ENCODE results near the gene GDPD4. TPM values are rescaled to one million over a fixed set of nuclear protein-coding genes. Genes with fewer than 3 reads are reported as not detected.

Gene GDPD4
- total RNA-seq, 1 experiment from 2014 or later, result not detected

DNA sequence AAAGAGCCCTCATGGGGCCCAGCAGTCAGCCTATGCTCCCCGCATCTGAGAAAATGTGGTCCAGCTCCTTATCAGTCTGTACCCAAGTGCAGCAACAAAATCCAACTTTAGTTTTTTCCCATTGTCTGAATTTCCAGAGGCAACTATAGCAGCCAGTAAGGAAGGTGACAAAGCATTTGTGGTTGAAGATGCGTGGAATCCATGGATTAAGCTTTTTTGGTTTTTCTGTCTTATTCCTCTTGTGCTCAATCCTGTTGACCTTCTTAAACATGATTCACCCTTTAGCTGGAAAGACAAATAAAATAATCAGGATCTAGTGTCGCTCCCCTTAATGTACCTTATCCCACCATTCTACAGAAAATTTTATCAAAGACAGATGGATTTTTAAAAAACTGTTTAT, 14.3 kb downstream of the GDPD4 start:
- no peaks in the 10 kb centered on the region for H3K36me3 ChIP-seq (ENCODE audit: insufficient read depth, low read length, poor library complexity, severe bottlenecking)
- H3K9me3 ChIP-seq (ENCODE audit: low read depth, low read length, poor library complexity, severe bottlenecking), result no peaks in the 10 kb centered on the region
- no TSS peak for BruUV-seq (replicated peaks)
- ChIA-PET CTCF (interaction anchor here (0.5 to 0.6 kb wide), 2 partner anchors 27 to 29 kb away, joined by 4 to 14 read pairs; no protein-coding TSS in a partner anchor), POLR2A (ENCODE audit: low non-redundant PET) (no interaction called here)
- no peaks in the 10 kb centered on the region for H3K27me3 ChIP-seq (replicated peaks; ENCODE audit: insufficient read depth, low read depth, low read length, poor library complexity)
- H3K27ac ChIP-seq (ENCODE audit: low read depth, low read length, poor library complexity, severe bottlenecking), result no peak overlapping the region
- H3K4me1 ChIP-seq (ENCODE audit: insufficient read depth, low read length, poor library complexity, severe bottlenecking), result no peaks in the 10 kb centered on the region
- DNase-seq (ENCODE audit: low spot score), result no peak
- intact Hi-C loops (cut with micrococcal nuclease; ENCODE audit: unreplicated experiment), result no loop called here
- no peak overlapping the region for H3K4me3 ChIP-seq (ENCODE audit: low read depth, low read length, poor library complexity, severe bottlenecking)
- TF ChIP-seq, protein P1, sequence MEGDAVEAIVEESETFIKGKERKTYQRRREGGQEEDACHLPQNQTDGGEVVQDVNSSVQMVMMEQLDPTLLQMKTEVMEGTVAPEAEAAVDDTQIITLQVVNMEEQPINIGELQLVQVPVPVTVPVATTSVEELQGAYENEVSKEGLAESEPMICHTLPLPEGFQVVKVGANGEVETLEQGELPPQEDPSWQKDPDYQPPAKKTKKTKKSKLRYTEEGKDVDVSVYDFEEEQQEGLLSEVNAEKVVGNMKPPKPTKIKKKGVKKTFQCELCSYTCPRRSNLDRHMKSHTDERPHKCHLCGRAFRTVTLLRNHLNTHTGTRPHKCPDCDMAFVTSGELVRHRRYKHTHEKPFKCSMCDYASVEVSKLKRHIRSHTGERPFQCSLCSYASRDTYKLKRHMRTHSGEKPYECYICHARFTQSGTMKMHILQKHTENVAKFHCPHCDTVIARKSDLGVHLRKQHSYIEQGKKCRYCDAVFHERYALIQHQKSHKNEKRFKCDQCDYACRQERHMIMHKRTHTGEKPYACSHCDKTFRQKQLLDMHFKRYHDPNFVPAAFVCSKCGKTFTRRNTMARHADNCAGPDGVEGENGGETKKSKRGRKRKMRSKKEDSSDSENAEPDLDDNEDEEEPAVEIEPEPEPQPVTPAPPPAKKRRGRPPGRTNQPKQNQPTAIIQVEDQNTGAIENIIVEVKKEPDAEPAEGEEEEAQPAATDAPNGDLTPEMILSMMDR (conservative IDR thresholded peaks at IDR 0.05; ENCODE audit: low read depth, low read length), result no peak
- no peak for TF ChIP-seq EZH2 (IDR thresholded peaks at IDR 0.05; ENCODE audit: borderline replicate concordance, low read depth, low read length, poor library complexity, severe bottlenecking)

DNA sequence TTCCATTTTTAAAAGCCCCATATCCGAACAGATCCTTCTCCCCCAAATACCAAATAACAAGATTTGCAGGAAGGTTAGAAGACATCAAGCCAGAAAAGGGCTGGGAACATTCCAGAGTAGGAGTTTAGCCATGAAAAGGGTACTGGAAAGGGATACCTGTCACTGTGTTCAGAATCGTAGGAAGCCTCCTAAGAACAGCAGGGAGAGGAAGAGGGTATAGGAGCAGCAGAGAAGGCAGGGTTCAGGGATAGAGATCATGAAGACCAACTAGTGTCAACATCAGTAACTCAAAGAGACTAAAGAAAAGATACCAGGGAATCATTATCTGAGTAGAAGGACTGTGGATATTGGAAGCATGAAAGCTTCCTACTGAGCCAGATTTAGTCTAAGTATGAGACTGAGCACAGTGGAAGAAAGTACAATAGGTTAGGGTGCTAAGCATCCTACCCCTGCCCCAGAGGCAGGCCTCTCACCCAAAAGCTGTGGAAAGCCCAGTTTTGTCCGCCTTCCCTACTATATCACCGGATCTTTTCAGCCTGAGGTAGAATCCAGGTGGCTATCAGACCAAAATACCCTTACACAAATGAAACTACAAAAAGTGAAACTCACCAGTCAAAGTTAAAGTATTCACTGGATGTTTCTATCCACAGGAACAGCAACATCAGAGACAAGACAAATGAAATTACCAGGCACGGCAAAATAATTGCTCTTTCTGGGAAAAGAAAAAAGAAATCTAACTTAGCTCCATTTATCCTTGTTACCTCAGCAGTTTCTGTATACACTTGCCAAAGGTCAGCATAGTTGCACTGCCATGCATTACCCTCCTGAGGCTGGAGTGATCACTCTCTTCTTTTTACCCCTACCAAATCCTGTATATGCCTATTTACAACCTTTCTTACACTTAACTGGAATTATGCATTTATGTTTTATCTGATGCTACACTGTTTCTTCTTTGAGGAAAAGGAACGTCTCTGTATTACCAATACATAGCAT, 16.7 kb downstream of the GDPD4 start:
- no TSS peak for BruUV-seq (replicated peaks)
- Histone ChIP-seq H3K27ac (ENCODE audit: low read depth, low read length, poor library complexity, severe bottlenecking) (no peak overlapping the region), H3K36me3 (ENCODE audit: insufficient read depth, low read length, poor library complexity, severe bottlenecking) (no peaks in the 10 kb centered on the region), H3K27me3 (replicated peaks; ENCODE audit: insufficient read depth, low read depth, low read length, poor library complexity) (peaks cover 6% of the 10 kb centered on the region), H3K4me1 (ENCODE audit: insufficient read depth, low read length, poor library complexity, severe bottlenecking) (no peaks in the 10 kb centered on the region), H3K4me3 (ENCODE audit: low read depth, low read length, poor library complexity, severe bottlenecking) (no peak overlapping the region), H3K9me3 (ENCODE audit: low read depth, low read length, poor library complexity, severe bottlenecking) (no peaks in the 10 kb centered on the region)
- CTCF ChIA-PET, result no interaction called here
- POLR2A ChIA-PET (ENCODE audit: low non-redundant PET), result no interaction called here
- TF ChIP-seq EZH2 (IDR thresholded peaks at IDR 0.05; ENCODE audit: borderline replicate concordance, low read depth, low read length, poor library complexity, severe bottlenecking), result no peak
- TF ChIP-seq, protein P1 (conservative IDR thresholded peaks at IDR 0.05; ENCODE audit: low read depth, low read length), result no peak
- DNase-seq (ENCODE audit: low spot score), result no peak
- intact Hi-C loops (cut with micrococcal nuclease; ENCODE audit: unreplicated experiment), result no loop called here

DNA sequence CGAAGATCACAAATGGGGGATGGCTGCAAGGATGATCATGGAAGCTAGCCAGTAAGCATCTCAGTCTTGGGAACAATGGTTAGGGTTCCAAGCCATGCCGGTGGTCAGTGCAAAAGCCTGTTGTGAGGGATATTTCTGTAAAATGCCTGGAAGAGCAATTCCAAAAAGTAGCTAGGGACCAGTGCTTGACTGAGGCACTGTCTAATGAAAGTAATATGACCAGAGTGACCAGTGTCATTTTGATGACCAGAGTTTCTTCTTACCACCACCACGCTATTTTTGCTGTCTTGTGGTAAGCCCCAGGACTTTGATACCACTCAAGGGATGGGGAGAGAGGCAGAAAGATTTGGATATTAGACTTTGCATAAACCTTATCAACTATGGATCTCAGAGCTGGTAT, 18.4 kb downstream of the GDPD4 start:
- H3K9me3 ChIP-seq (ENCODE audit: low read depth, low read length, poor library complexity, severe bottlenecking), result no peaks in the 10 kb centered on the region
- H3K4me1 ChIP-seq (ENCODE audit: insufficient read depth, low read length, poor library complexity, severe bottlenecking), result no peaks in the 10 kb centered on the region
- intact Hi-C loops (cut with micrococcal nuclease; ENCODE audit: unreplicated experiment), result no loop called here
- TF ChIP-seq EZH2 (IDR thresholded peaks at IDR 0.05; ENCODE audit: borderline replicate concordance, low read depth, low read length, poor library complexity, severe bottlenecking), result no peak
- TF ChIP-seq, protein P1 (conservative IDR thresholded peaks at IDR 0.05; ENCODE audit: low read depth, low read length), result no peak
- peaks cover 7% of the 10 kb centered on the region for H3K27me3 ChIP-seq (replicated peaks; ENCODE audit: insufficient read depth, low read depth, low read length, poor library complexity)
- CTCF ChIA-PET, result no interaction called here
- no peak overlapping the region for H3K4me3 ChIP-seq (ENCODE audit: low read depth, low read length, poor library complexity, severe bottlenecking)
- BruUV-seq (replicated peaks), result no TSS peak
- POLR2A ChIA-PET (ENCODE audit: low non-redundant PET), result no interaction called here
- DNase-seq (ENCODE audit: low spot score), result no peak
- no peak overlapping the region for H3K27ac ChIP-seq (ENCODE audit: low read depth, low read length, poor library complexity, severe bottlenecking)
- no peaks in the 10 kb centered on the region for H3K36me3 ChIP-seq (ENCODE audit: insufficient read depth, low read length, poor library complexity, severe bottlenecking)
